B cell (primary cell): ENCODE measurements around the gene RREB1.

Source experiments
- CTCF ChIP-seq: fragments of 200-600 bp; IDR thresholded peaks from one replicate; pipeline ENCODE4 v1.8.0; 2022; ENCODE audit warnings: antibody characterized with exemption, mild to moderate bottlenecking
- EZH2 ChIP-seq: IDR thresholded peaks from 2 replicates; pipeline ENCODE4 v1.6.1; 2012; ENCODE audit warnings: borderline replicate concordance, low read depth, mild to moderate bottlenecking, moderate library complexity, low read length; ENCODE audit not compliant: insufficient read depth, poor library complexity, severe bottlenecking

- no peak for TF ChIP-seq CTCF
- TF ChIP-seq EZH2: no peak
Measured at GRCh38 chr6:7267071-7267465, 159.3 kb downstream of the RREB1 start.
